ENCODE results near the gene PIK3R2.
"Not testable (repeated sequence)": the region's sequence is repeated elsewhere in the genome, so short reads cannot be mapped to it uniquely, and the experiment has no call there.

- TF ChIP-seq, protein P1, sequence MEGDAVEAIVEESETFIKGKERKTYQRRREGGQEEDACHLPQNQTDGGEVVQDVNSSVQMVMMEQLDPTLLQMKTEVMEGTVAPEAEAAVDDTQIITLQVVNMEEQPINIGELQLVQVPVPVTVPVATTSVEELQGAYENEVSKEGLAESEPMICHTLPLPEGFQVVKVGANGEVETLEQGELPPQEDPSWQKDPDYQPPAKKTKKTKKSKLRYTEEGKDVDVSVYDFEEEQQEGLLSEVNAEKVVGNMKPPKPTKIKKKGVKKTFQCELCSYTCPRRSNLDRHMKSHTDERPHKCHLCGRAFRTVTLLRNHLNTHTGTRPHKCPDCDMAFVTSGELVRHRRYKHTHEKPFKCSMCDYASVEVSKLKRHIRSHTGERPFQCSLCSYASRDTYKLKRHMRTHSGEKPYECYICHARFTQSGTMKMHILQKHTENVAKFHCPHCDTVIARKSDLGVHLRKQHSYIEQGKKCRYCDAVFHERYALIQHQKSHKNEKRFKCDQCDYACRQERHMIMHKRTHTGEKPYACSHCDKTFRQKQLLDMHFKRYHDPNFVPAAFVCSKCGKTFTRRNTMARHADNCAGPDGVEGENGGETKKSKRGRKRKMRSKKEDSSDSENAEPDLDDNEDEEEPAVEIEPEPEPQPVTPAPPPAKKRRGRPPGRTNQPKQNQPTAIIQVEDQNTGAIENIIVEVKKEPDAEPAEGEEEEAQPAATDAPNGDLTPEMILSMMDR (IDR thresholded peaks at IDR 0.05): not testable (repeated sequence)
- not testable (repeated sequence) for TF ChIP-seq POLR2A (IDR thresholded peaks at IDR 0.05)
Measured at GRCh38 chr19:18159059-18159616, 6.2 kb downstream of the PIK3R2 start.
